Measurements from ENCODE around the gene DDX39A.
"Not testable (repeated sequence)": the region's sequence is repeated elsewhere in the genome, so short reads cannot be mapped to it uniquely, and the experiment has no call there.

DDX39A gene

DNA sequence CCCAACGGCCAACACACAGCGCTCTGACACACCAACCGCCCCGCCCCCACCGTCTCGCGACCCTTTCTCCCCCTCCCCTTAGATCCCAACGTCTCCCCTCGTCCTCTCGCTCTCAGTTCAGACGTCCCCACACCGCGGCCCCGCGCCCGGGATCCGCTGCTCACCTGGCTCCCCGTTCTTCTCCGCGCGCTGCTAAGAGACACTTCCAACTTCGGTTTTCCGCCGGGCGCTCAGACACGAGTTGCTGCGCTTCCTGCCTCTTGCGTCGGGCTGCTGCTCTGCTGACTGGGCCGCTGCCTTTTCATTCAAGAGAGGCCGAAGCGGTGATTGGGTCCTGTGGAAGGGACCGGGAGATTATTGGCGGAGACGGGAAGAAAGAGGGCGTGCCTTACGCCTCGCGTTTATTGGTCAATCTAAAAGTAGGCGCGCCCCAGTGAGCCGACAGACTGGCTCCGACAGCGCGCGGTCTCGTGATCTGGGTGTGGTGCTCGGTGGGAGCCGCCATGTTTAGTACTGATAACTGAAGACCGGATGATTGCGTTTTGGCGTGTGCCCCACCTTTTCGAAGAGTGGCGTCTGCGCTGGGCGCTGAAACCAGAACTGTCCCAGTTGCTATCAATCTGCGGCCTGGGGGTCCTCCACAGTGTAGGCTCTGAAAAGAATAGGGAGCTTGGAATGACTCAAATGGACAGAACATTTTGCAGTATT, at the start of gene DDX39A:
Gene DDX39A (minus strand): TSS at position 236 of the 708 bp plus-strand sequence. CDS start 6,121 bp downstream, outside the sequence.
- peak within 1 kb of the TSS; percentile 90 for H3K4me3 ChIP-seq (ENCODE audit: low read length)
- TF ChIP-seq, protein P1, sequence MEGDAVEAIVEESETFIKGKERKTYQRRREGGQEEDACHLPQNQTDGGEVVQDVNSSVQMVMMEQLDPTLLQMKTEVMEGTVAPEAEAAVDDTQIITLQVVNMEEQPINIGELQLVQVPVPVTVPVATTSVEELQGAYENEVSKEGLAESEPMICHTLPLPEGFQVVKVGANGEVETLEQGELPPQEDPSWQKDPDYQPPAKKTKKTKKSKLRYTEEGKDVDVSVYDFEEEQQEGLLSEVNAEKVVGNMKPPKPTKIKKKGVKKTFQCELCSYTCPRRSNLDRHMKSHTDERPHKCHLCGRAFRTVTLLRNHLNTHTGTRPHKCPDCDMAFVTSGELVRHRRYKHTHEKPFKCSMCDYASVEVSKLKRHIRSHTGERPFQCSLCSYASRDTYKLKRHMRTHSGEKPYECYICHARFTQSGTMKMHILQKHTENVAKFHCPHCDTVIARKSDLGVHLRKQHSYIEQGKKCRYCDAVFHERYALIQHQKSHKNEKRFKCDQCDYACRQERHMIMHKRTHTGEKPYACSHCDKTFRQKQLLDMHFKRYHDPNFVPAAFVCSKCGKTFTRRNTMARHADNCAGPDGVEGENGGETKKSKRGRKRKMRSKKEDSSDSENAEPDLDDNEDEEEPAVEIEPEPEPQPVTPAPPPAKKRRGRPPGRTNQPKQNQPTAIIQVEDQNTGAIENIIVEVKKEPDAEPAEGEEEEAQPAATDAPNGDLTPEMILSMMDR (conservative IDR thresholded peaks at IDR 0.05; ENCODE audit: low read depth, low read length): no peak
- peak; percentile 99 for DNase-seq (ENCODE audit: low read depth)

DNA sequence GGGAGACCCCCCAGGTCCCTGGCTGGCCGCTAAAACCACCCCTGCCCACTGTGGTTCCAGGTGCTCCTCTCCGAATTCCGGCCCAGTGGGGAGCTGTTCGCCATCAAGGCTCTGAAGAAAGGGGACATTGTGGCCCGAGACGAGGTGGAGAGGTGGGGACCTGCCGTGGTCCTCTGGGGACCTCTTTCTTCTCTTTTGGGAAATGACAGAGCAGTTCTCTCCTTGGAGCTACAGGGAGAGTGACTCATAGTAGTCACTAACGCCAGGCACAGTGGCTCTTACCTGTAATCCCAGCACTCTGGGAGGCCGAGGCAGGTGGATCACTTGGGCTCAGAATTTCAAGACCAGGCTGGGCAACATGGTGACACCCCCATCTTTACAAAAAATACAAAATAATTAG, 48.7 kb upstream of the DDX39A start:
- DNase-seq (ENCODE audit: low read depth): no peak
- H3K4me3 ChIP-seq (ENCODE audit: low read length): no peak overlapping the region
- TF ChIP-seq, protein P1 (conservative IDR thresholded peaks at IDR 0.05; ENCODE audit: low read depth, low read length): no peak

DNA sequence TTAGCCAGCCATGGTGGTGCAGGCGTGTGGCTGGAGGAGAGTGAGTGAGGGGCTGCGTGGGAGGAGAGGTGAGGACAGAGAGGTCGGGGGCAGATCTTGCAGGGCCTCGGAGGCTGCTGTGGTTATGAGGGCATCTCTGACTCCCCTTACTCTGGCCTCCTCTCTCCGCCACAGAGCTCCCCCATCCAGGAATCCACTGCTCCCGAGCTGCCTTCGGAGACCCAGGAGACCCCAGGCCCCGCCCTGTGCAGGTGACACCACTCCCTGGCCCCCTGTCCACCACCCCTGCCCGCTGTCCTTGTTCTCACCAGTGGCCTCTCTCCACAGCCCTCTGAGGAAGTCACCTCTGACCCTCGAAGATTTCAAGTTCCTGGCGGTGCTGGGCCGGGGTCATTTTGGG, 48.2 kb upstream of the DDX39A start:
- H3K4me3 ChIP-seq (ENCODE audit: low read length): no peak overlapping the region
- no peak for DNase-seq (ENCODE audit: low read depth)
- TF ChIP-seq, protein P1 (conservative IDR thresholded peaks at IDR 0.05; ENCODE audit: low read depth, low read length): no peak

DNA sequence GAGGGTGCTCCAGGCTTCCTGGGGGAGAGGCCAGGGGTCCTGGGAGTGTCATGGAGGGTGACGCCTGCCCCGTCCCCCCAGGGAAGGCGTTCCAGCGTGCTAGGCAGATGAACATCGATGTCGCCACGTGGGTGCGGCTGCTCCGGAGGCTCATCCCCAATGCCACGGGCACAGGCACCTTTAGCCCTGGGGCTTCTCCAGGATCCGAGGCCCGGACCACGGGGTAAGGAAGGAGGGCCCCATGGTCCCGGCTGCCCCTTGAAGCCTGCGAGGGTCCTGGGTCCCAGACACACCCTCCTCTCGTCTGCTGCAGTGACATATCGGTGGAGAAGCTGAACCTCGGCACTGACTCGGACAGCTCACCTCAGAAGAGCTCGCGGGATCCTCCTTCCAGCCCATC, 44.6 kb upstream of the DDX39A start:
- H3K4me3 ChIP-seq (ENCODE audit: low read length): no peak overlapping the region
- DNase-seq (ENCODE audit: low read depth): no peak
- TF ChIP-seq, protein P1 (conservative IDR thresholded peaks at IDR 0.05; ENCODE audit: low read depth, low read length): no peak

DNA sequence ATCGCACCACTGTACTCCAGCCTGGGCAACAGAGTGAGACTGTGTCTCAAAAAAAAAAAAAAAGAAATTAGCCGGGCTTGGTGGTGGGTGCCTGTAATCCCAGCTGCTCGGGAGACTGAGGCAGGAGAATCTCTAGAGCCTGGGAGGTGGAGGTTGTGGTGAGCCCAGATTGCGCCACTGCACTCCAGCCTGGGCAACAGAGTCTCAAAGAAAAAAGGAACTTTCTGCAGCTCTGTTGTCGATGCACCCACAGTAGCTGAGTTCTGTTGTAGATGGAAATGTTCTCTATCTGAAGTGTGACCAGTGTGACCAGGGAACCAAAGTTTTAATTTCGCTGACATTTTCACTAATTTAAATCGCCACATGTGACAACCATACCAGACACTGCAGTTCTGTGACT, 43.3 kb upstream of the DDX39A start:
- not testable (repeated sequence) for H3K4me3 ChIP-seq (ENCODE audit: low read length); DNase-seq (ENCODE audit: low read depth)

DNA sequence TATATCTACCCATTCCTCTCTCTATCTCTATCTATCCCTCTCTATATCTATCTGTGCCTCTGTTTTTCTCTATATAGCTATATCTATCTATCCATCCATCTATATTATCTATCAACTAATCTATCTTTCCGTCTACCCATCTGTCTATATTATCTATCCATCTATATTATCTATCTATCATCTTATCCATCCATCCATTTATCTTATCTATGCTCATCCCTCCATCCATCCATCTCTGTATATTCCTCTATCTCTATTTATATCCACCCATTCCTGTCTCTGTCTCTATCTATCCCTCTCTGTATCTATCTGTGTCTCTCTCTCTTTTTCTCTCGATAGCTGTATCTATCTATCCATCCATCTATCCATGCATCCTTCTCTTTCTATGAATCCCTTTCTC, 41.8 kb upstream of the DDX39A start:
- H3K4me3 ChIP-seq (ENCODE audit: low read length): no peak overlapping the region
- DNase-seq (ENCODE audit: low read depth): no peak
- TF ChIP-seq, protein P1 (conservative IDR thresholded peaks at IDR 0.05; ENCODE audit: low read depth, low read length): no peak

DNA sequence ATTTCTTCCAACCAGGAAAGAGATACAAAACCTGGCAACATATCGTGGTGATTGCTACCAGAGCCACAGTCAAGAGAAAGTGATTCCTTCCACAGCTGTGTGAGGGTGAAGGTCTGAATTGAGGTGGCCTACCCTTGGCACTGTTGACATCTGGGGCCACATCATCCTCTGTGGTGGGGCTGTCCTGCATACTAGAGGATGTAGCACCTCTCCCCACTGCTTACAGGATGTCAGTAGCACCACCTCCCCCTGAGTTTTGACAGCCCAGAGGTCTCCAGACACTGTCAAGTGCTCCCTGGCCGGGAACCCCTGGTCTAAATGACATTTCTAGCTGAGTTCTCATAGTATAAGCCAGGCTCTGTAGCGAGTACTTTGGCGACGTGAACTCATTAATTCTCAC, 40.6 kb upstream of the DDX39A start:
- TF ChIP-seq, protein P1 (conservative IDR thresholded peaks at IDR 0.05; ENCODE audit: low read depth, low read length): no peak
- DNase-seq (ENCODE audit: low read depth): no peak

DNA sequence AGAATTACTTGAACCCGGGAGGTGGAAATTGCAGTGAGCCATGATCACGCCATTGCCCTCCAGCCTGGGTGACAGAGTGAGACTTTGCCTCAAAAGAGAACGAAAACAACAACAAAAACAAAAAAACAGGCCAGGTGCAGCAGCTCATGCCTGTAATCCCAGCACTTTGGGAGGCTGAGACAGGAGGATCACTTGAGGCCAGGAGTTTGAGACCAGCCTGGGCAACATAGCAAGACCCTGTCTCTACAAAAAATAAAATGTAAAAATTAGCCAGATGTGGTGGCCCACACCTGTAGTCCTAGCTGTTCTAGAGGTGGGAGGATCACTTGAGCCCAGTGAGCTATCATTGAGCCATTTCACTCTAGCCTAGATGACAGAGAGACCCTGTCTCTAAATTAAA, 33.2 kb upstream of the DDX39A start:
- H3K4me3 ChIP-seq (ENCODE audit: low read length); DNase-seq (ENCODE audit: low read depth): not testable (repeated sequence)

More for the DNA sequence above, 40.6 kb upstream of the DDX39A start:
- H3K4me3 ChIP-seq (ENCODE audit: low read length): no peak overlapping the region

Measured in retinal pigment epithelial cell (primary cell).